ENCODE results near the gene PRR33.

The PRR33 gene

DNA sequence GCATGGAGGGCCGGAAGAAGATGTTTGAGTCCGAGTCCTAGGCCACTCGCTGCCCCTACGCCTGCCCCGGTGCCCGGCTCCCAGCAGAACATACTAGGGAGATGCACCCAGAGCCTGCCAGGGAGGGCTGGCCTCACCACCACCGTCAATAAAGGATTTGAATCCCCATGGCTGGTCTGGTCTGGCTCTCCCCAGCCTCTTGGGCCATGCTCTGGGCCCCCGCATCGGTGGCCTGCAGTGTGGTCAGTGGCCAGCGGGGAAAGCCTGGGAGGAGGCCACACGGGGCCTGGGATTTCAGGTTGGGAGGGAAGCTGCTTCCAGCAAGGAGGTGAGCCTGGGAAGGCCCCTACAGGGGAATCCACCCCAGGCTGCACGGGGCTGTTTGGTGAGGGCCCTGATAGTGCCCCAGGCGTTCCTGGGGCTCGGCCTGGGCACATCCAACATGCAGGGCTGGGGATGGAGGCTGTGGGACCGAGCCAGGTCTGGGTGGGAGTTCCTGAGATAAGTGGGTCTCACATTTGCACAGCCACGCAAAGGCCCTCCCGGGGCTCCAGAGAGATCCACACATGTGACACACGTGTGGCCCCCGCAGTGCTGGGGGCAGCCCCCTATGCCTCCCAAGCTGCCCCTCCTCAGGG lies 50.1 kb downstream of the PRR33 start:
- Histone ChIP-seq H3K79me2 (ENCODE audit: insufficient read depth, low read length) (no peaks in the 10 kb centered on the region), H3K9me3 (ENCODE audit: insufficient read depth, low read depth, low read length) (no peaks in the 10 kb centered on the region), H3K36me3 (ENCODE audit: insufficient read depth, low read length) (no peaks in the 10 kb centered on the region), H4K20me1 (ENCODE audit: insufficient read depth, low read length, poor library complexity, severe bottlenecking) (no peaks in the 10 kb centered on the region), H3K9me2 (replicated peaks; ENCODE audit: low read depth, low read length) (no peaks in the 10 kb centered on the region), H3K4me1 (ENCODE audit: insufficient read depth, low read length, poor library complexity, severe bottlenecking) (peaks cover 40% of the 10 kb centered on the region), H3F3A (ENCODE audit: low read depth) (no peaks in the 10 kb centered on the region), H2AFZ (ENCODE audit: low read length) (no peak overlapping the region), H3K27me3 (ENCODE audit: insufficient read depth, low read length, poor library complexity, severe bottlenecking) (peaks cover 6% of the 10 kb centered on the region), H3K4me3 (ENCODE audit: low read length, poor library complexity, severe bottlenecking) (no peak overlapping the region), H3K4me2 (ENCODE audit: low read depth, low read length, poor library complexity, severe bottlenecking) (no peak overlapping the region), H3K9ac (ENCODE audit: low read depth, low read length, poor library complexity, severe bottlenecking) (no peak overlapping the region)
- TF ChIP-seq EZH2phosphoT487 (IDR thresholded peaks at IDR 0.05; ENCODE audit: borderline replicate concordance) (no peak), CTCF (conservative IDR thresholded peaks at IDR 0.05; ENCODE audit: low read length) (no peak)

DNA sequence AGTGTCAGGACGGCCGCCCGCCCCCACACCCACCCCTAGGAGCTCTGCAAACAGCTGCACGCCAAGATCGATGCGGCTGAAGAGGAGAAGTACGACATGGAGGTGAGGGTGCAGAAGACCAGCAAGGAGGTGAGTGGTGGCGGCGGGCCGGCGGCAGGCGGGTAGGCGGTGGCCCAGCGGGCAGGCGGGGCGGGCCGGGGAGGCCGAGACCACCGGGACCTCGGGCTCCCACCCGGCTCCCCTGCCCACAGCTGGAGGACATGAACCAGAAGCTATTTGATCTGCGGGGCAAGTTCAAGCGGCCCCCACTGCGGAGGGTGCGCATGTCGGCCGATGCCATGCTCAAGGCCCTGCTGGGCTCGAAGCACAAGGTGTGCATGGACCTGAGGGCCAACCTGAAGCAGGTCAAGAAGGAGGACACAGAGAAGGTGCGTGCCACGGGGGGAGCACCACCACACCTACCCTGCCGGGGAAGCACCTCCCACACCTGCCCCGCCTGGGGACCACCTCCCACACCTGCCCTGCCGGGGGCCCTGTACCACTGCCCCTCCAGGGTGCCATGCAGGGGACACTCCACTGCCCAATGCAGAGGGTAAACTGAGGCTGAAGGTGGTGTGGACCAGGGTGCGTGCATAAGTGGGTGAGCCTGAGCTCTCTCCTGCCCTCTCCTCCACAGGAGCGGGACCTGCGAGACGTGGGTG lies 50.8 kb downstream of the PRR33 start:
- Histone ChIP-seq H3K4me1 (ENCODE audit: insufficient read depth, low read length, poor library complexity, severe bottlenecking) (peaks cover 40% of the 10 kb centered on the region), H3K9me2 (replicated peaks; ENCODE audit: low read depth, low read length) (no peaks in the 10 kb centered on the region), H4K20me1 (ENCODE audit: insufficient read depth, low read length, poor library complexity, severe bottlenecking) (no peaks in the 10 kb centered on the region), H3F3A (ENCODE audit: low read depth) (no peaks in the 10 kb centered on the region), H3K4me2 (ENCODE audit: low read depth, low read length, poor library complexity, severe bottlenecking) (no peak overlapping the region), H3K27me3 (ENCODE audit: insufficient read depth, low read length, poor library complexity, severe bottlenecking) (peaks cover 6% of the 10 kb centered on the region), H3K9me3 (ENCODE audit: insufficient read depth, low read depth, low read length) (no peaks in the 10 kb centered on the region), H3K9ac (ENCODE audit: low read depth, low read length, poor library complexity, severe bottlenecking) (no peak overlapping the region), H2AFZ (ENCODE audit: low read length) (no peak overlapping the region), H3K36me3 (ENCODE audit: insufficient read depth, low read length) (no peaks in the 10 kb centered on the region), H3K79me2 (ENCODE audit: insufficient read depth, low read length) (no peaks in the 10 kb centered on the region), H3K4me3 (ENCODE audit: low read length, poor library complexity, severe bottlenecking) (no peak overlapping the region)
- TF ChIP-seq EZH2phosphoT487 (IDR thresholded peaks at IDR 0.05; ENCODE audit: borderline replicate concordance) (no peak), CTCF (conservative IDR thresholded peaks at IDR 0.05; ENCODE audit: low read length) (no peak)

DNA sequence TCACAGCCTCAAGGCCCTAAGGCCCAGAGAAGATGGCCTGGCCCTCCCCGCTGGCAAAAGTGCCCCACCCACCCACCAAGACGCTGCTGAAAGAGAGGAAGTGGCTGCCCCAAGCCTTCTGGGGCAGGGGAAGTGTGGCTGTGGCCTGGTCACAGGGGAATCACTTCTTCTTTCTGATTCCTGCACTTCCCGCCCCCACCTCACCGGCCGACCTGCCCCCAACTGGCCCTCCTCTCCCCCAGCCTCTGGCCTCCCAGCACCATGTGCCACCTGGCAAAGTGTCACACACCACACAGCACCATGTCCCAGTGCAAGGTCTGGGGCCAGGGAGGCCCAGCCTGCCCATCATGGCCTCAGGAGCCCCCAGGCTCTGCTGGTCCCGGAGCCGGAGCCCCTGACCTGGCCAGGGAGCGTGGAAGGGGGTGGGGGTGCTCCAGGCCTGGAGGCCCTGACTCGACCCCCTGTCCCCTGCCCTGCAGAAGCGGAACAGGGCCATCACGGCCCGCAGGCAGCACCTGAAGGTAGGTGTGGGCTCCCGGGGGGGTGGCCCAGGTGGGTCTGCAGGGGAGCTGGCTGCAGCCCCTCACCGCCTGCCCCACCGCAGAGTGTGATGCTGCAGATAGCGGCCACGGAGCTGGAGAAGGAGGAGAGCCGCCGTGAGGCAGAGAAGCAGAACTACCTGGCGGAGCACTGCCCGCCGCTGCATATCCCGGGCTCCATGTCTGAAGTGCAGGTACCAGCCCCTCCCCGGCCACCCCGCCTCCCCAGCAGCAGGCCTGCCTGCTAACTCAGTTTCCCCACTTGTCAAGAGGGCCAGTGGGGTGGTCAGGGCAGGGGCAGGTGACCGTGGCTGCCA lies 51.5 kb downstream of the PRR33 start:
- no peaks in the 10 kb centered on the region for H3F3A ChIP-seq (ENCODE audit: low read depth)
- peaks cover 33% of the 10 kb centered on the region for H3K4me1 ChIP-seq (ENCODE audit: insufficient read depth, low read length, poor library complexity, severe bottlenecking)
- H2AFZ ChIP-seq (ENCODE audit: low read length): 0 out of 2 replicates have a peak overlapping the region, but pooled peaks have one; percentile 64
- H3K9me3 ChIP-seq (ENCODE audit: insufficient read depth, low read depth, low read length): no peaks in the 10 kb centered on the region
- no peaks in the 10 kb centered on the region for H3K36me3 ChIP-seq (ENCODE audit: insufficient read depth, low read length)
- no peaks in the 10 kb centered on the region for H3K9me2 ChIP-seq (replicated peaks; ENCODE audit: low read depth, low read length)
- peak overlapping the region; percentile 46 for H3K9ac ChIP-seq (ENCODE audit: low read depth, low read length, poor library complexity, severe bottlenecking)
- H3K4me3 ChIP-seq (ENCODE audit: low read length, poor library complexity, severe bottlenecking): no peak overlapping the region
- H4K20me1 ChIP-seq (ENCODE audit: insufficient read depth, low read length, poor library complexity, severe bottlenecking): no peaks in the 10 kb centered on the region
- no peaks in the 10 kb centered on the region for H3K79me2 ChIP-seq (ENCODE audit: insufficient read depth, low read length)
- H3K4me2 ChIP-seq (ENCODE audit: low read depth, low read length, poor library complexity, severe bottlenecking): peak overlapping the region; percentile 54
- H3K27me3 ChIP-seq (ENCODE audit: insufficient read depth, low read length, poor library complexity, severe bottlenecking): peaks cover 5% of the 10 kb centered on the region
- TF ChIP-seq EZH2phosphoT487 (IDR thresholded peaks at IDR 0.05; ENCODE audit: borderline replicate concordance) (no peak), CTCF (conservative IDR thresholded peaks at IDR 0.05; ENCODE audit: low read length) (no peak)
